Stimulated activated CD4-positive, alpha-beta T cell treated with anti-CD3 and anti-CD28 coated beads, Interleukin-2, amount 100 ng/mL, for 24 hours (primary cell): ENCODE measurements around the gene THBS2.

Experiments used
- DNase-seq, 2 donors: peaks; one replicate each; pipeline ENCODE4 v3.0.0-alpha.2; 2020

THBS2 gene

GRCh38 chr6:169177516-169178166 lies 76.0 kb downstream of the THBS2 start:
- no peak for DNase-seq

GRCh38 chr6:169176361-169176991 lies 77.2 kb downstream of the THBS2 start:
- no peak for DNase-seq

GRCh38 chr6:169175360-169175887 lies 78.2 kb downstream of the THBS2 start:
- no peak for DNase-seq

- DNase-seq: no peak
Measured at GRCh38 chr6:169174516-169175359, 78.9 kb downstream of the THBS2 start.

- no peak for DNase-seq
Measured at GRCh38 chr6:169173532-169174268, 79.9 kb downstream of the THBS2 start.

- DNase-seq: no peak
Measured at GRCh38 chr6:169172946-169173345, 80.7 kb downstream of the THBS2 start.

- no peak for DNase-seq
Measured at GRCh38 chr6:169172456-169172855, 81.2 kb downstream of the THBS2 start.

- DNase-seq: no peak
Measured at GRCh38 chr6:169171951-169172350, 81.7 kb downstream of the THBS2 start.

GRCh38 chr6:169171016-169171415 lies 82.6 kb downstream of the THBS2 start:
- no peak for DNase-seq

GRCh38 chr6:169170583-169170955 lies 83.1 kb downstream of the THBS2 start:
- no peak for DNase-seq

- DNase-seq: no peak
Measured at GRCh38 chr6:169169941-169170582, 83.6 kb downstream of the THBS2 start.

GRCh38 chr6:169169375-169169774 lies 84.3 kb downstream of the THBS2 start:
- DNase-seq: no peak

- DNase-seq: no peak
Measured at GRCh38 chr6:169168706-169169105, 84.9 kb downstream of the THBS2 start.

GRCh38 chr6:169168302-169168630 lies 85.4 kb downstream of the THBS2 start:
- no peak for DNase-seq

- DNase-seq: peak in 1 of 2 donors; percentile 3
Measured at GRCh38 chr6:169167581-169168301, 85.9 kb downstream of the THBS2 start.

- DNase-seq: peak in 1 of 2 donors; percentile 6
Measured at GRCh38 chr6:169166896-169167580, 86.6 kb downstream of the THBS2 start.
